Large intestine (tissue), 3 donors: ENCODE data around the gene PSMD3. TPM values are rescaled to one million over a fixed set of nuclear protein-coding genes. Genes with fewer than 3 reads are reported as not detected.
"Not testable (repeated sequence)": the region's sequence is repeated elsewhere in the genome, so short reads cannot be mapped to it uniquely, and the experiment has no call there.

ENCODE experiments used
- DNase-seq, 2 donors: peaks; one replicate each; pipeline versions ENCODE4 v3.0.0 to v3.0.0-alpha.2; 2013
- H3K27ac ChIP-seq: one replicate; pipeline ENCODE4 v1.5.1; 2013; ENCODE audit warnings: low read length
- H3K27me3 ChIP-seq: 2 replicates; pipeline ENCODE4 v1.6.1; 2013; ENCODE audit warnings: low read length; ENCODE audit not compliant: control insufficient read depth, insufficient read depth
- H3K36me3 ChIP-seq: 2 replicates; pipeline ENCODE4 v1.6.1; 2013; ENCODE audit warnings: low read length; ENCODE audit not compliant: control insufficient read depth, insufficient read depth
- H3K4me1 ChIP-seq: one replicate; pipeline ENCODE4 v1.6.1; 2013; ENCODE audit warnings: low read length; ENCODE audit not compliant: control insufficient read depth, insufficient read depth
- H3K4me3 ChIP-seq: one replicate; pipeline ENCODE4 v1.5.1; 2013; ENCODE audit warnings: low read length
- H3K9me3 ChIP-seq: one replicate; pipeline ENCODE4 v1.6.1; 2013; ENCODE audit warnings: mild to moderate bottlenecking, low read depth, low read length, moderate library complexity; ENCODE audit not compliant: control insufficient read depth
- WGBS: methylation state at CpG from one replicate; pipeline ENCODE4 v1.1.5; 2013; ENCODE audit warnings: low lambda C conversion rate; ENCODE audit not compliant: insufficient coverage; 5-methylcytosine and 5-hydroxymethylcytosine counted together
- polyA plus RNA-seq: library from polyadenylated mRNA; unstranded; fragments of 120-200 nt; gene quantifications from one replicate; pipeline ENCODE4 v1.2.1, GENCODE V29; 2013

PSMD3 gene
- polyA plus RNA-seq, 1 donor: 73.3 TPM

DNA sequence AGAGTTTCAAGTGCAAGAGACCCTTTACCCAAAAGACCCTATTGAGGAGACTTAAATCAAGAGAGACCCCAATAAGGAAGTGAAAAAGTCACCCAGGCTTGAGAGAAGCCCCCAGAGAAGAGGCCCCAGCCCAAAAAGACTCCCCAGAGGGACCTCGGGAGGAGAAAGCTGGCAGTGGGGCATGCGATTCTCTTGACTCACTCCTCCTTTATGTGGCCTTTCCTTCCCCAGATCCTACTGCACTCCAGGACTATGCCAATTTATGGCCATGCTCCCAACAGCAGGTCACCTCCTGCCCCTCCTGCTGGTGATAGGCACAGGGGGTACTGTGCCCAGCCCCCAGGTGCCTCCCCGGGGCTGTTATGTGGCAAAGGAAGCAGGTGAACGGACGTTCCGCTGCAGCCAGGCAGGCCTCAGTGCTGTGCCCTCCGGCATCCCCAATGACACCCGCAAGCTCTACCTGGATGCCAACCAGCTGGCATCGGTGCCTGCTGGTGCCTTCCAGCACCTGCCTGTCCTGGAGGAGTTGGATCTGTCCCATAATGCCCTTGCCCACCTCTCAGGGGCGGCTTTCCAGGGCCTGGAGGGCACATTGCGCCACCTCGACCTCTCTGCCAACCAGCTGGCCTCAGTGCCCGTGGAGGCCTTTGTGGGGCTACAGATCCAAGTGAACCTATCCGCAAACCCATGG lies 36.8 kb upstream of the PSMD3 start:
- DNase-seq: no peak
- no peaks in the 10 kb centered on the region for H3K9me3 ChIP-seq
- no peaks in the 10 kb centered on the region for H3K36me3 ChIP-seq
- WGBS: no CpG with 5 or more reads among the region's 14 CpGs
- peaks cover under 1% of the 10 kb centered on the region for H3K4me1 ChIP-seq
- no peak overlapping the region for H3K4me3 ChIP-seq
- H3K27ac ChIP-seq: no peak overlapping the region
- H3K27me3 ChIP-seq: no peaks in the 10 kb centered on the region

DNA sequence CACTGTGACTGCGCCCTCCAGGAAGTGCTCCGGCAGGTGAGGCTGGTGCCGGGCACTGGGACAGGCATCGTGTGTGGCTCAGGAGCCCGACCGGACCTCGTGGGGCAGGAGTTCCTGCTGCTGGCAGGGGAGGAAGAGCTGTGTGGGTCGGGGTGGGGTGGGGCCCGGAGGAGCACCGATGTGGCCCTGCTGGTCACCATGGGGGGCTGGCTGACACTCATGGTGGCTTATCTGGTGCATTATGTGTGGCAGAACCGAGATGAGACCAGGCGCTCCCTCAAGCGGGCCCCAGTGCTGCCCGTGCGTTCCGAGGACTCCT lies 36.3 kb upstream of the PSMD3 start:
- WGBS: no CpG with 5 or more reads among the region's 16 CpGs
- H3K27ac ChIP-seq: no peak overlapping the region
- no peaks in the 10 kb centered on the region for H3K36me3 ChIP-seq
- H3K27me3 ChIP-seq: no peaks in the 10 kb centered on the region
- no peak for DNase-seq
- H3K4me3 ChIP-seq: no peak overlapping the region
- H3K4me1 ChIP-seq: peaks cover 5% of the 10 kb centered on the region
- H3K9me3 ChIP-seq: no peaks in the 10 kb centered on the region

DNA sequence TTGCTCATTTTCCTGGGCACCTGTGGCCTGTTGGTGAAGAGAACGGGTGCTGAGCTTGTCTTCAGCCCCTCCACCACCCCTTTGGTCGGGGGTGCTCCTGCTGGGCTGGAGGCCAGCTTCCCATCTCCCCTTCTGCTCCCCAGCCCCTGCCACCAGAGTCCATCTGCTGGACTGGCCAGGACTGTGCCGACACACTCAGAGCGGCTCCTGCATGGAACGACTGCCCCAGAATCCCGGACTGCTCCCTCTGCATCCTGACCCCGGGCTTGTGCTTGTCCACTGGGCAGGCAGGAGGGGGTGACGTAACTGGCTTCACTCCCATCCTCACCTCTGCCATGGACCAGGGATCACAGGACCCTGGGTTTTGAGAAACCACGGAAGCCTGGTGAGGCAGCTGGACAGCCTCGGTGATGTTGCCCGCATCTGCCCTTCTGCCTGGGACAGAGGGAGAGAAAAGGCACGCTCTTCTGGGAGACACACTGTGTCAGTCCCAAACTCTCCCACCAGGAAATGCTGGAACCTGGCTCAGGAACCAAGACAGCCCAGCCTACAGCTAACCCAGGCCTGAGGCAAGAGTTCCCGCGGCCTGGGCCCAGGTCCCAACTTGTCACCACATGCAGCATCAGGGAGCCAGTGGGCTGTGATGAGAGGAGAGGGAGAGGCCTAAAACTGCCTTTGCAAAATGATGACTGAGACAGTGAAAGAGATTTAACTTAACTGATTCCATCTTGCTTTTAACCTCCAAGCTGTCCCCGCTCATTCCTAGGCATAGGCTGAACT lies 33.9 kb upstream of the PSMD3 start:
- Histone ChIP-seq H3K36me3 (no peaks in the 10 kb centered on the region), H3K4me3 (no peak overlapping the region), H3K27ac (no peak overlapping the region), H3K9me3 (no peaks in the 10 kb centered on the region), H3K27me3 (no peaks in the 10 kb centered on the region), H3K4me1 (peaks cover 5% of the 10 kb centered on the region)
- no CpG with 5 or more reads among the region's 15 CpGs for WGBS
- DNase-seq: no peak

DNA sequence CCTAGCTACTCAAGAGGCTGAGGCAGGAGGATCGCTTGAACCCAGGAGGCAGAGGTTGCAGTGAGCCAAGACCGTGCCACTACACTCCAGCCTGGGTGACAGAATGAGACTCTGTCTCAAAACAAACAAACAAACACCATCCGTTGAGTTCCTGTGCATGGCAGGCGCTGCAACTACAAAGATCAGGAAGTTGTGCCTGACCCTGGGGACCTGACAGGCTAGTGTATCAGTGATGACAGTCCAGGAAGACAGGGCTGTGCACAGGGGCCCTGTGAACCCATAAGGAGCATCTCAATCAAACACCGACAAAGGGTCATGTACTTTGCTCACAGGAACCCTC lies 32.1 kb upstream of the PSMD3 start:
- DNase-seq, H3K27me3 ChIP-seq, H3K4me3 ChIP-seq, H3K27ac ChIP-seq, H3K9me3 ChIP-seq, H3K36me3 ChIP-seq, H3K4me1 ChIP-seq: not testable (repeated sequence)
- WGBS: no CpG with 5 or more reads among the region's 5 CpGs

DNA sequence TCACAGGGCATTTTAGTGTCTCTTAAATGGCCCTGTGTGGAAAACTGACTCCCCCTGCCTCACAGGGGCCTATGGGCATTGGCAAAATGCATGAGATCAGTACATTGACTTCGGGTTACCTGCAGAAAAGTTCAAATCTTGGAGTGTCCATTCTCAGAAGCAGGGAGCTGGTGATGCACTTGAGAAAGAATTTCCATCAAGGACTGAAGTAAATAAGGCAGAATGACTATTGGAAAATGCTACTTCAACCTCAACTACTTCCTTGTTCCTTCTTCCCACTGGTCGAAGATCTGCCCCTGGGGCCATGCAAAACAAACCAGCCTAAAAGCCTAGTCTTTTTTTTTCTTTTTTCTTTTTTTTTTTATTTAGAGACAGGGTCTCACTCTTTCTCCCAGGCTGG lies 31.6 kb upstream of the PSMD3 start:
- no peaks in the 10 kb centered on the region for H3K9me3 ChIP-seq
- H3K4me1 ChIP-seq: peaks cover 9% of the 10 kb centered on the region
- 100% methylated on average over 1 of the region's 2 CpGs for WGBS
- no peak overlapping the region for H3K4me3 ChIP-seq
- H3K36me3 ChIP-seq: no peaks in the 10 kb centered on the region
- no peak overlapping the region for H3K27ac ChIP-seq
- no peak for DNase-seq
- H3K27me3 ChIP-seq: no peaks in the 10 kb centered on the region

DNA sequence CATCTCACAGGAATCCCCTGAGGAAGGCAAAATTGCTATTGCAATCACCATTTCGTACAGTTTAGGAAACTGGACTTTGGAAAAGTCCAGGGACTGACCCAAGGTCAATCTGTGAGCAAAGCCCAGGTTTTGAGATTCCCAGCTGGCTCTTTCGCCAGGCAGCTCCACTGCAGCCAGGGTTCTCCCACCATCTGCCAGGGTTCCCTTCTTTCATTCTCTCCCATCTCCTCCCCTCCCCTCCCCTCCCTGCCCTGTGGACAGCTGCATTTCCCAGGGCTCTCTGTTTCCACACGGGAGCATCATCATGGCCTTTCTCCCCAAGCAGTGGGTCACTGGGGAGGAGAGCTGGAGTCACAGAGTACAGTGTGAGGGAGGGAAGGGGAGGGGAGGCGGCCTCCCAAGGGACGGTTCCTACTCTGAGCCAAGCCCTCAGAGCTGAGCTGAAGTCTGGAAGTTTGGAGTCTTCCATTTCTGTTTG lies 29.7 kb upstream of the PSMD3 start:
- no CpG with 5 or more reads among the region's 5 CpGs for WGBS
- Histone ChIP-seq H3K27me3 (no peaks in the 10 kb centered on the region), H3K9me3 (no peaks in the 10 kb centered on the region), H3K4me3 (no peak overlapping the region), H3K4me1 (peaks cover 9% of the 10 kb centered on the region), H3K36me3 (no peaks in the 10 kb centered on the region), H3K27ac (no peak overlapping the region)
- no peak for DNase-seq

DNA sequence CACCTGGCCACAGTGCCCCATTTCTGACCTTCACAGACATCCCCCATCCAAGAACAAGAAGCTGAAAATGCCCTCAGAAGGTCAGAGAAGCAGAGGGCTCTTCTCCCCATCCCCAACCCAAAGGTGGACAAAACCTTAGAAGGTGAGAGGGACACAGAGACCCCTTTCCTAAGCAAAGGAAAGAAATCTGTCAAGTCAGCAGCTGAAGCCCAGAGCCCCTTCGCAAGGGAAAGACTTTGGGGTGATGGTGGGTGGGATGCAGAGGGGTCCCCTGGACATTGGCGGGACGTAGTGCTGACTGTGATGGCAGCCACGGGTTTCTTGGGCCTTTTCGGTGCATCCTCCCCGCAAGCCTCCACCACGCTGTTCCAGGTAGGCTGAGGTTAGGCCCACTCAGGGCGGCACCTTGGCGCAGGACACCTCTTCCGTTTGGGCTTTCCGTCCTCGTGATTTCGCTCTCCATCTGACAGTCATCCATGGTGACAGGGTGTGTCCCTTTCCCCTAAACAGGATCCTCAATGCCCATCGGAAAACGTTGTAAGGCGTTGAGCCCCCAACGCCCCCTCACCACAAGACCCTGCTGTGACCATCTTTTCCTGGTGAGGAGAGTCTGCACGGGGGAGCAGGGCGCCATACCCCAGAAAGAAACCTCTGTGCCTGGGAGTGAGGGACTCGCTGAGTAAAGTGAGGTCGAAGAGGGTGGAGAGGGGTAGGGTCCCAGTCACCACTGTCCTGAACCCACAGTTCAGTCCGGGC lies 28.5 kb upstream of the PSMD3 start:
- H3K4me3 ChIP-seq: peak overlapping the region; percentile 52
- no peaks in the 10 kb centered on the region for H3K9me3 ChIP-seq
- no peaks in the 10 kb centered on the region for H3K36me3 ChIP-seq
- no CpG with 5 or more reads among the region's 22 CpGs for WGBS
- no peak for DNase-seq
- no peaks in the 10 kb centered on the region for H3K27me3 ChIP-seq
- peaks cover 9% of the 10 kb centered on the region for H3K4me1 ChIP-seq
- H3K27ac ChIP-seq: no peak overlapping the region

DNA sequence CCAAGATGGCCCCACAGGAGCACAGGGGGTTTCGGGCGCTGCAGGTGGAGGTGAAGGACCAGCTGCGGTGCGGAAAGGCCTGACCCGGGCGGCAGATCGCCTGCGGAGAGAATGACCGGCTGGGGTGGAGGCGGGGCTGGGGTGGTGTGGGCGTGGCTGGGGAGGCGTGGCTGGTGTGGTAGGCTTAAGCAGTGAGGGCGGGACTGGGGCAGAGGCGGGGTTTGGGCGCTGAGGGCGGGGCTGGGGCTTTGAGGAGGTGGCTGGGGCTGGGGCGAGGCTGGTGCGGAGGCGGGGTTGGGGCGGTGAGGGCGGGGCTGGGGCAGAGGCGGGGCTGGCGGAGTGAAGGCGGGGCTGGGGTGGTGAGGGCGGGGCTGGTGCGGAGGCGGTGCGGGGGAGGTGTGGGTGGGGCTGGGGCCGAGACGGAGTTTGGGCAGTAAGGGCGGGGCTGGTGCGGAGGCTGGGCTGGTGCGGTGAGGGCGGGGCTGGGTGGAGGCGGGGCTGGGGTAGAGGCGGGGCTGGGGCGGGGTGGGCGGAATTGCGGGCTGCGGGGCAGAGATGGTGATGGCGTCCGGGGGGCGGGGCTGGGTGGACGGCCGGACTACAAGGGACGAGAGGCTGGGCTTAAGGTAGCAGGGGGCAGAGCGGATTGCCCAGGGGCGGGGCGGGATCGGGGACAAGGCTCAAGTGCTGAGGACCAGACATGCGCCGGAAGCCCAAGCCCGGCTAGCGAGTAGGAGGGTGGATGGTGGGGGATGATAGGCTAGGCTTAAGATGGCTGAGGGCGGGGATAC lies 27.7 kb upstream of the PSMD3 start:
- Histone ChIP-seq H3K9me3 (no peaks in the 10 kb centered on the region), H3K4me3 (peak overlapping the region; percentile 53), H3K4me1 (peaks cover 9% of the 10 kb centered on the region), H3K27ac (peak overlapping the region; percentile 46), H3K36me3 (no peaks in the 10 kb centered on the region), H3K27me3 (no peaks in the 10 kb centered on the region)
- peak; percentile 96 to 97 for DNase-seq
- no CpG with 5 or more reads among the region's 55 CpGs for WGBS

DNA sequence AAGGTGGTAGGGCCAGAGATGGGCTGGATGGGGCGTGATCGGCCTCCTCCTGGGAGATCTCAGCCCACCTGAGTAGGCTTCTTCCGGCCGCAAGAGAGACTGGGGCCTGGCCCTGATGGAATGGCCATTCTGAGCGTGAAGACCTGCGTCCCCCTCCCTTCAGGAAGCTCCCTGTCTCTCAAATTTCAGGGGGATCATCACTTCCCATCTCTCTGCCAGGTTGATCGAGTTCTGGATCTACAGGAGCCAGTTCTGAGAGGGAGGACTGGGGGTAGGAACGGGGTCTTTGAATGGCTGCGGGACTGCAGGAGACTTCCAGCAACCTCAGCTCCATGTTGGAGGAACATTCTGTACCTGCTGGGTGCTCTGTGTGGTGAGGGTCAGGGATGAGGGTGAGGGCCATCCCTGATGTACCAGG lies 27.1 kb upstream of the PSMD3 start:
- Histone ChIP-seq H3K27me3 (no peaks in the 10 kb centered on the region), H3K27ac (peak overlapping the region; percentile 46), H3K4me1 (peaks cover 9% of the 10 kb centered on the region), H3K9me3 (no peaks in the 10 kb centered on the region), H3K36me3 (no peaks in the 10 kb centered on the region), H3K4me3 (peak overlapping the region; percentile 53)
- WGBS: no CpG with 5 or more reads among the region's 9 CpGs
- no peak for DNase-seq

DNA sequence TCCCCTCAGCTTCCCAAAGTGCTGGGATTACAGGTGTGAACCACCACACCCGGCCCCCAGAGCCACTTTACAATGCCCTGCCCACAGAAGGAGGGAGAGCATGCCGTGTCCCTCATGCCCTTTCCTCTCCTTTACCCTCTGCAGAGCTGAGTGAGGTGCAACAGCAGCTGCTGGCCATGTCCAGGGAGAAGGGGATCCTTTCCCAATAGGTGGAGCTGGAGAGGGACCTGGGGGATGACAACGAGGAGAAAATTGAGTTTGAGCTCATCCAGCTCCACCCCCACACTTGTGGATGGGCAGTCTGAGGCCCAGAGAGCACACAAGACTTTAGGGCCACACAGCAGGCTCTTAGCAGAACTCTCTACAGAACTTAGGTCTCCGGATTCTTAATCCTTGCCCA lies 25.7 kb upstream of the PSMD3 start:
- WGBS: no CpG with 5 or more reads among the region's 4 CpGs
- Histone ChIP-seq H3K27ac (no peak overlapping the region), H3K4me3 (no peak overlapping the region), H3K4me1 (peaks cover 7% of the 10 kb centered on the region), H3K27me3 (no peaks in the 10 kb centered on the region), H3K36me3 (no peaks in the 10 kb centered on the region), H3K9me3 (no peaks in the 10 kb centered on the region)
- no peak for DNase-seq
